Right forelimb (tissue), 1 donor: Measurements from ENCODE around the gene SMAGP.
"Not testable (repeated sequence)": the region's sequence is repeated elsewhere in the genome, so short reads cannot be mapped to it uniquely, and the experiment has no call there.

ENCODE experiments used
- DNase-seq: peaks from one replicate; pipeline ENCODE4 v3.0.0-alpha.2; 2018

Gene SMAGP

GRCh38 chr12:51270067-51270950 is at the start of gene SMAGP:
Gene SMAGP (minus strand): TSS chr12:51270415. CDS start chr12:51269278, 1,137 bp downstream.
- peak; percentile 66 for DNase-seq

GRCh38 chr12:51318846-51319599 is 48.8 kb upstream of the SMAGP start:
- DNase-seq = no peak

- DNase-seq = not testable (repeated sequence)
Observed at GRCh38 chr12:51318057-51318806, 48.0 kb upstream of the SMAGP start.

- no peak for DNase-seq
Observed at GRCh38 chr12:51311389-51311788, 41.2 kb upstream of the SMAGP start.

GRCh38 chr12:51307655-51308593 is 37.7 kb upstream of the SMAGP start:
- DNase-seq = no peak

GRCh38 chr12:51306507-51306906 is 36.3 kb upstream of the SMAGP start:
- no peak for DNase-seq

- DNase-seq = not testable (repeated sequence)
Observed at GRCh38 chr12:51300768-51301167, 30.6 kb upstream of the SMAGP start.

- no peak for DNase-seq
Observed at GRCh38 chr12:51295651-51296050, 25.4 kb upstream of the SMAGP start.

- DNase-seq = not testable (repeated sequence)
Observed at GRCh38 chr12:51294097-51294496, 23.9 kb upstream of the SMAGP start.

GRCh38 chr12:51293696-51294095 is 23.5 kb upstream of the SMAGP start:
- no peak for DNase-seq

GRCh38 chr12:51291603-51292513 is 21.6 kb upstream of the SMAGP start:
- DNase-seq = not testable (repeated sequence)

GRCh38 chr12:51285843-51286242 is 15.6 kb upstream of the SMAGP start:
- DNase-seq = no peak

- DNase-seq = no peak
Observed at GRCh38 chr12:51281202-51281924, 11.1 kb upstream of the SMAGP start.

GRCh38 chr12:51275088-51275487 is 4.9 kb upstream of the SMAGP start:
- no peak for DNase-seq

- DNase-seq = not testable (repeated sequence)
Observed at GRCh38 chr12:51272810-51273209, 2.6 kb upstream of the SMAGP start.

GRCh38 chr12:51270951-51271518 is 820 bp upstream of the SMAGP start:
- DNase-seq = no peak

GRCh38 chr12:51269174-51270066 is 795 bp downstream of the SMAGP start:
- peak; percentile 57 for DNase-seq

- no peak for DNase-seq
Observed at GRCh38 chr12:51265024-51265423, 5.2 kb downstream of the SMAGP start.

GRCh38 chr12:51264297-51264696 is 5.9 kb downstream of the SMAGP start:
- DNase-seq = no peak
